ENCODE measurements around the gene KCNQ4. TPM values are rescaled to one million over a fixed set of nuclear protein-coding genes. Genes with fewer than 3 reads are reported as not detected.

The KCNQ4 gene
- total RNA-seq, 1 experiment from 2014 or later: not detected

DNA sequence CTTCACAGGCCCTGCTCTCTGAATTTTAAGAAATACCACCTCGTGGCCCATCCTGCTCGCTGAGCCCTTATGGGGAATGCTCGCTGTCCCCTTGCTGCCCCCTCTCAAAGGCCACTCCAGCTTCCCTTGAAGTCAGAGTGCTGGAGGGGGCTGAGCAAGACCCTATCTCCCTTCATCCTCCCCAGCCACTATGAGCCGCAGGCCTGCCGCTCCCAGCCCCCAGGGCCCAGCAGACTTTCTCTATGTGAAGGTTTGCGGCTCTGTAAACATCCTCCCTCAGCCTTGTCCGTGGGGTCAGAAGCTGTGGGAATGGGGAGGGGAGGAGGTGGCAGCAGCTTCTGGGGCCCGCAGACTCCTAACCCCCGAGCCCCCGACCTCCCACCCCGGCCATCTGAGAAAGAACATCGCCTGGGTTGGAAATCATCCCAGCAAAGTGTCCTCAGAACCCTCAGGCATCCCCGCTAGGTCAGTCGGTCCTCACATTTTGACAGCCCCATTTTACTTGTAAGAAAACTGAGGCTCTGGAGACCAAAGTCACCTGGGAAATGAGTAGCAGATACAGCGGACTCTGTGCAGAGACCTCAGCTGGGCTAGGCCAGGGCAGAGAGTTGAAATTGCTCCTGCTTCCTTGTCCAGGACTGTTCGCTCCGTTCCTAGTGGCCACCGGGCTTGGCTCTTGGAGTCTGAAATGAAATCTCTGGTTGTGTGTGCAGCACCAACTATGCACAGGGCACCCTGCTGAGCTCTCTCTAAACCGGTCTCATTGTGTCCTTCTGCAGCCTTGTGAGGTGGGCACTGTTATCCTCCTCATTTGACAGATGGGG, 4.4 kb downstream of the KCNQ4 start:
- no peak for TF ChIP-seq CTCF (IDR thresholded peaks at IDR 0.05; ENCODE audit: unreplicated experiment)
- H3K9me3 Mint-ChIP-seq (ENCODE audit: unreplicated experiment): no peaks in the 10 kb centered on the region
- no TSS peak for BruUV-seq (replicated peaks)
- no peaks in the 10 kb centered on the region for H3K36me3 Mint-ChIP-seq (ENCODE audit: insufficient read depth, unreplicated experiment)
- CTCF ChIA-PET: interaction anchor here (0.6 to 1.5 kb wide), 4 partner anchors 14 to 1675 kb away, joined by 3 read pairs; partner anchors contain the start of gene CCDC30
- no peak for DNase-seq (ENCODE audit: unreplicated experiment)
- POLR2A ChIA-PET: interaction anchor here (0.6 kb wide), 1 partner anchor 113 kb away, joined by 4 read pairs; no protein-coding TSS in a partner anchor
- no peak overlapping the region for H3K4me3 Mint-ChIP-seq (ENCODE audit: unreplicated experiment)
- peaks cover 6% of the 10 kb centered on the region for H3K4me1 Mint-ChIP-seq (ENCODE audit: insufficient read depth, unreplicated experiment)
- intact Hi-C loops (cut with micrococcal nuclease): no loop called here
- peaks cover 31% of the 10 kb centered on the region for H3K27me3 Mint-ChIP-seq (ENCODE audit: insufficient read depth, unreplicated experiment)
- H3K27ac Mint-ChIP-seq (ENCODE audit: low read depth, unreplicated experiment): no peak overlapping the region

- no peaks in the 10 kb centered on the region for H3K9me3 Mint-ChIP-seq (ENCODE audit: unreplicated experiment)
- no peaks in the 10 kb centered on the region for H3K4me1 Mint-ChIP-seq (ENCODE audit: insufficient read depth, unreplicated experiment)
- H3K36me3 Mint-ChIP-seq (ENCODE audit: insufficient read depth, unreplicated experiment): no peaks in the 10 kb centered on the region
- intact Hi-C loops (cut with micrococcal nuclease): no loop called here
- H3K4me3 Mint-ChIP-seq (ENCODE audit: unreplicated experiment): no peak overlapping the region
- ChIA-PET POLR2A (no interaction called here), CTCF (interaction anchor here (0.6 to 1.5 kb wide), 3 partner anchors 14 to 1674 kb away, joined by 3 read pairs; partner anchors contain the start of gene CCDC30)
- H3K27ac Mint-ChIP-seq (ENCODE audit: low read depth, unreplicated experiment): no peak overlapping the region
- peaks cover 31% of the 10 kb centered on the region for H3K27me3 Mint-ChIP-seq (ENCODE audit: insufficient read depth, unreplicated experiment)
- no peak for DNase-seq (ENCODE audit: unreplicated experiment)
- no TSS peak for BruUV-seq (replicated peaks)
- no peak for TF ChIP-seq CTCF (IDR thresholded peaks at IDR 0.05; ENCODE audit: unreplicated experiment)
Measured at GRCh38 chr1:40788561-40789341, 5.2 kb downstream of the KCNQ4 start.

DNA sequence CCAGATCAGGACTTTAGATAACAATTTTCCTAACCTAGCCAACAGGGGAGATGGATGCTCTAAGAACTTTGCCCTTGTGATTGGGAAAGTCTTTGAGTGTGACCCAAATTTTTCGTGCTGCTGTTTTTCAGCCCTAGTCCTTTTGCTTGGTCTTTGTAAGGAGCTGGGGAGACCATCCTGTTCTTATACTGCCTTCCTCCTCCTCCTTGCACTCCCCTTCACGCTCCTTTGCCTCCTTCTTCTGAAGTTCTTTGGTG, 5.7 kb downstream of the KCNQ4 start:
- no peaks in the 10 kb centered on the region for H3K4me1 Mint-ChIP-seq (ENCODE audit: insufficient read depth, unreplicated experiment)
- H3K4me3 Mint-ChIP-seq (ENCODE audit: unreplicated experiment): no peak overlapping the region
- H3K9me3 Mint-ChIP-seq (ENCODE audit: unreplicated experiment): no peaks in the 10 kb centered on the region
- no TSS peak for BruUV-seq (replicated peaks)
- H3K27ac Mint-ChIP-seq (ENCODE audit: low read depth, unreplicated experiment): no peak overlapping the region
- intact Hi-C loops (cut with micrococcal nuclease): no loop called here
- no peaks in the 10 kb centered on the region for H3K36me3 Mint-ChIP-seq (ENCODE audit: insufficient read depth, unreplicated experiment)
- no peak for DNase-seq (ENCODE audit: unreplicated experiment)
- no peak for TF ChIP-seq CTCF (IDR thresholded peaks at IDR 0.05; ENCODE audit: unreplicated experiment)
- ChIA-PET CTCF (interaction anchor here (1.0 to 1.5 kb wide), 2 partner anchors 14 to 16 kb away, joined by 3 read pairs; no protein-coding TSS in a partner anchor), POLR2A (no interaction called here)
- H3K27me3 Mint-ChIP-seq (ENCODE audit: insufficient read depth, unreplicated experiment): peaks cover 32% of the 10 kb centered on the region

DNA sequence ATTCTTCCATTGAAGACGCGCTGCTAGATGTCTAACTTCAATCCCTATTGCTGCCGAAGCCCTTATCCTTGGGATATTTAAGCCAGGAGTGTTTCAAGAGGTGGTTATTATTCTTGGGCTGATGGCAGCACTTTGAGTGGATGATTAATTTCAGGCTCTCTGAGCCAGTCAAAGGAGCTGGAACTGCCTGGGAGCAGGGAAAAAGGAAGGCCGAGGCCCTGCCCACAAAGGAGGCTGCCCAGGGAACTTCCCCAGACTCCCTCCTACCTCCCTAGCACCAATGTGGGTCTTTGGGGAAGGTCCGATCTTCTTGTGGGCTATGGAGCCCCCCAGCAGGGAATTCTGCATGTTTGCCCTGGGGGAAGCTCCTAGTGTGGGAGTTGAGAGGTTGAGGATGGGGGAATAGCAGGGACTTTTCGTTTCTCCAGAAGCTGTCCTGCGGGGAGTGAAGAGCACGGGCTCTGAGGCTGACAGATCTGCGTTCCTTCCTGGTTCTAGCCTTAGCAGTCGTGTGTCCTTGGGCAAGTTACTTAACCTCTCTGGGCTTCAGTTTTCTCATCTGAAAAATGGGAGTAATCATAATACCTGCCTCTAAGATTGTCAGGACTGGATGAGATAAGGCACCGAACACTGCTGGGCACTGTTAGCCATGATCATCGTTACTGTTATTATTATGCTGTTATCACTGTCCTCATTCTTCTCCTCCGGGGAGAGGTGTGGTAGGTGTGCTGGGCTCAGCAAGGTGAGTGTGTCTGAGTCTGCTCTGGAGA, 6.3 kb downstream of the KCNQ4 start:
- DNase-seq (ENCODE audit: unreplicated experiment): no peak
- no peak overlapping the region for H3K27ac Mint-ChIP-seq (ENCODE audit: low read depth, unreplicated experiment)
- TF ChIP-seq CTCF (IDR thresholded peaks at IDR 0.05; ENCODE audit: unreplicated experiment): no peak
- H3K9me3 Mint-ChIP-seq (ENCODE audit: unreplicated experiment): no peaks in the 10 kb centered on the region
- no peak overlapping the region for H3K4me3 Mint-ChIP-seq (ENCODE audit: unreplicated experiment)
- peaks cover 26% of the 10 kb centered on the region for H3K27me3 Mint-ChIP-seq (ENCODE audit: insufficient read depth, unreplicated experiment)
- no peaks in the 10 kb centered on the region for H3K36me3 Mint-ChIP-seq (ENCODE audit: insufficient read depth, unreplicated experiment)
- BruUV-seq (replicated peaks): no TSS peak
- intact Hi-C loops (cut with micrococcal nuclease): no loop called here
- ChIA-PET CTCF (interaction anchor here (1.0 to 1.5 kb wide), 4 partner anchors 15 to 162 kb away, joined by 3 to 6 read pairs (median 3); no protein-coding TSS in a partner anchor), POLR2A (no interaction called here)
- no peaks in the 10 kb centered on the region for H3K4me1 Mint-ChIP-seq (ENCODE audit: insufficient read depth, unreplicated experiment)

Measured in MCF 10A (cell line).